Measurements from ENCODE around the gene HLA-DMA. TPM values are rescaled to one million over a fixed set of nuclear protein-coding genes. Genes with fewer than 3 reads are reported as not detected.

Gene HLA-DMA
- total RNA-seq, 2 donors from 2014 or later: 9.2 to 15.4 TPM

GRCh38 chr6:32903952-32904351 is 48.9 kb downstream of the HLA-DMA start:
- Histone ChIP-seq H3K27me3 (no peaks in the 10 kb centered on the region), H3K36me3 (no peaks in the 10 kb centered on the region), H3K4me1 (no peaks in the 10 kb centered on the region), H3K4me3 (no peak overlapping the region), H3K9me3 (no peaks in the 10 kb centered on the region), H3K27ac (no peak overlapping the region)
- TF ChIP-seq CTCF (IDR thresholded peaks at IDR 0.05): no peak
- no peak for DNase-seq (ENCODE audit: low spot score)

Other genes starting within 250 kb of the HLA-DMA start
- under 1 TPM in 1 of 2 donors, not detected in 1; 0.75 TPM for gene HLA-DQA2, start 211.7 kb downstream of the HLA-DMA start, total RNA-seq
- 1 to 10 TPM in 1 of 2 donors, not detected in 1; 1.3 TPM for gene HLA-DQB2, start 189.6 kb downstream of the HLA-DMA start, total RNA-seq
- gene HLA-DOB, start 136.1 kb downstream of the HLA-DMA start, total RNA-seq: not detected
- 1 to 10 TPM; 3.4 to 6.3 TPM for gene TAP2, start 114.4 kb downstream of the HLA-DMA start, total RNA-seq
- gene PSMB8, start 109.0 kb downstream of the HLA-DMA start, total RNA-seq: 10 to 100 TPM; 15.4 to 29.2 TPM
- 10 to 100 TPM; 11.9 to 26.5 TPM for gene TAP1, start 99.4 kb downstream of the HLA-DMA start, total RNA-seq
- 10 to 100 TPM; 10.9 to 17.6 TPM for gene PSMB9, start 98.9 kb downstream of the HLA-DMA start, total RNA-seq
- gene HLA-DMB, start 12.1 kb downstream of the HLA-DMA start, total RNA-seq: 10 to 100 TPM in 1 of 2 donors, 1 to 10 TPM in 1; 3.6 to 12.9 TPM
- gene BRD2, start 15.5 kb upstream of the HLA-DMA start, total RNA-seq: 10 to 100 TPM; 56.9 to 91.1 TPM
- 10 to 100 TPM in 1 of 2 donors, 1 to 10 TPM in 1; 2.6 to 15.6 TPM for gene HLA-DOA, start 56.5 kb upstream of the HLA-DMA start, total RNA-seq
- gene HLA-DPA1, start 120.6 kb upstream of the HLA-DMA start, total RNA-seq: 10 to 100 TPM; 13.1 to 60.5 TPM
- gene HLA-DPB1, start 122.9 kb upstream of the HLA-DMA start, total RNA-seq: 10 to 100 TPM; 22.0 to 76.7 TPM
- 1 to 10 TPM in 1 of 2 donors, under 1 TPM in 1; 0.63 to 1.5 TPM for gene COL11A2, start 239.4 kb upstream of the HLA-DMA start, total RNA-seq
- 10 to 100 TPM; 17.1 to 17.4 TPM for gene RXRB, start 247.6 kb upstream of the HLA-DMA start, total RNA-seq
- 10 to 100 TPM; 67.0 to 70.0 TPM for gene SLC39A7, start 247.8 kb upstream of the HLA-DMA start, total RNA-seq